Measurements from ENCODE around the gene PRKN. TPM values are rescaled to one million over a fixed set of nuclear protein-coding genes. Genes with fewer than 3 reads are reported as not detected.

PRKN gene
- polyA plus RNA-seq, 1 experiment = 0.71 TPM

- Histone ChIP-seq H3K27me3 (ENCODE audit: control insufficient read depth, insufficient read depth, low read length) (no peaks in the 10 kb centered on the region), H3K4me3 (ENCODE audit: low read depth, low read length) (no peak overlapping the region), H3K36me3 (ENCODE audit: control insufficient read depth, insufficient read depth, low read length) (no peaks in the 10 kb centered on the region)
- ChIA-PET CTCF (interaction anchor here (0.6 to 2.1 kb wide), 3 partner anchors 11 to 48 kb away, joined by 5 to 11 read pairs (median 6); no protein-coding TSS in a partner anchor), POLR2A (interaction anchor here (1.2 kb wide), 1 partner anchor 11 kb away, joined by 5 read pairs; no protein-coding TSS in a partner anchor)
- DNase-seq (ENCODE audit: low read depth) = no peak
- TF ChIP-seq CTCF (IDR thresholded peaks at IDR 0.05; ENCODE audit: insufficient read depth, low read depth, low read length) = no peak
Measured at GRCh38 chr6:161407115-161407514, 1320.5 kb downstream of the PRKN start.

GRCh38 chr6:161406646-161407045 is 1320.9 kb downstream of the PRKN start:
- ChIA-PET POLR2A (interaction anchor here (1.2 kb wide), 1 partner anchor 12 kb away, joined by 5 read pairs; no protein-coding TSS in a partner anchor), CTCF (interaction anchor here (1.8 to 2.1 kb wide), 2 partner anchors 11 to 12 kb away, joined by 6 to 11 read pairs; no protein-coding TSS in a partner anchor)
- no peak for DNase-seq (ENCODE audit: low read depth)

GRCh38 chr6:161405418-161405817 is 1322.1 kb downstream of the PRKN start:
- POLR2A ChIA-PET = no interaction called here
- CTCF ChIA-PET = no interaction called here
- Histone ChIP-seq H3K4me3 (ENCODE audit: low read depth, low read length) (no peak overlapping the region), H3K36me3 (ENCODE audit: control insufficient read depth, insufficient read depth, low read length) (no peaks in the 10 kb centered on the region), H3K27me3 (ENCODE audit: control insufficient read depth, insufficient read depth, low read length) (no peaks in the 10 kb centered on the region)
- DNase-seq (ENCODE audit: low read depth) = no peak
- no peak for TF ChIP-seq CTCF (IDR thresholded peaks at IDR 0.05; ENCODE audit: insufficient read depth, low read depth, low read length)

More at GRCh38 chr6:161406646-161407045, 1320.9 kb downstream of the PRKN start:
- Histone ChIP-seq H3K27me3 (ENCODE audit: control insufficient read depth, insufficient read depth, low read length) (no peaks in the 10 kb centered on the region), H3K4me3 (ENCODE audit: low read depth, low read length) (no peak overlapping the region), H3K36me3 (ENCODE audit: control insufficient read depth, insufficient read depth, low read length) (no peaks in the 10 kb centered on the region)
- no peak for TF ChIP-seq CTCF (IDR thresholded peaks at IDR 0.05; ENCODE audit: insufficient read depth, low read depth, low read length)

- POLR2A ChIA-PET = no interaction called here
- no peak for TF ChIP-seq CTCF (IDR thresholded peaks at IDR 0.05; ENCODE audit: insufficient read depth, low read depth, low read length)
- Histone ChIP-seq H3K27me3 (ENCODE audit: control insufficient read depth, insufficient read depth, low read length) (no peaks in the 10 kb centered on the region), H3K4me3 (ENCODE audit: low read depth, low read length) (no peak overlapping the region), H3K36me3 (ENCODE audit: control insufficient read depth, insufficient read depth, low read length) (no peaks in the 10 kb centered on the region)
- CTCF ChIA-PET = interaction anchor here (0.6 to 0.7 kb wide), 2 partner anchors 10 to 14 kb away, joined by 3 read pairs; no protein-coding TSS in a partner anchor
- DNase-seq (ENCODE audit: low read depth) = no peak
Measured at GRCh38 chr6:161403717-161404116, 1323.8 kb downstream of the PRKN start.

- ChIA-PET CTCF (interaction anchor here (0.6 to 0.7 kb wide), 3 partner anchors 17 to 563 kb away, joined by 3 to 5 read pairs (median 3); no protein-coding TSS in a partner anchor), POLR2A (no interaction called here)
- TF ChIP-seq CTCF (IDR thresholded peaks at IDR 0.05; ENCODE audit: insufficient read depth, low read depth, low read length) = no peak
- H3K36me3 ChIP-seq (ENCODE audit: control insufficient read depth, insufficient read depth, low read length) = no peaks in the 10 kb centered on the region
- no peaks in the 10 kb centered on the region for H3K27me3 ChIP-seq (ENCODE audit: control insufficient read depth, insufficient read depth, low read length)
- H3K4me3 ChIP-seq (ENCODE audit: low read depth, low read length) = no peak overlapping the region
- DNase-seq (ENCODE audit: low read depth) = no peak
Measured at GRCh38 chr6:161401587-161402309, 1325.8 kb downstream of the PRKN start.
